ENCODE results near the gene APOD.
"Not testable (repeated sequence)": the region's sequence is repeated elsewhere in the genome, so short reads cannot be mapped to it uniquely, and the experiment has no call there.

APOD gene

GRCh38 chr3:195617784-195618659 is 34.3 kb upstream of the APOD start:
- peak; percentile 73 for DNase-seq

- DNase-seq, result not testable (repeated sequence)
Measured at GRCh38 chr3:195617134-195617533, 33.4 kb upstream of the APOD start.

- DNase-seq, result no peak
Measured at GRCh38 chr3:195616681-195617080, 32.9 kb upstream of the APOD start.

DNA sequence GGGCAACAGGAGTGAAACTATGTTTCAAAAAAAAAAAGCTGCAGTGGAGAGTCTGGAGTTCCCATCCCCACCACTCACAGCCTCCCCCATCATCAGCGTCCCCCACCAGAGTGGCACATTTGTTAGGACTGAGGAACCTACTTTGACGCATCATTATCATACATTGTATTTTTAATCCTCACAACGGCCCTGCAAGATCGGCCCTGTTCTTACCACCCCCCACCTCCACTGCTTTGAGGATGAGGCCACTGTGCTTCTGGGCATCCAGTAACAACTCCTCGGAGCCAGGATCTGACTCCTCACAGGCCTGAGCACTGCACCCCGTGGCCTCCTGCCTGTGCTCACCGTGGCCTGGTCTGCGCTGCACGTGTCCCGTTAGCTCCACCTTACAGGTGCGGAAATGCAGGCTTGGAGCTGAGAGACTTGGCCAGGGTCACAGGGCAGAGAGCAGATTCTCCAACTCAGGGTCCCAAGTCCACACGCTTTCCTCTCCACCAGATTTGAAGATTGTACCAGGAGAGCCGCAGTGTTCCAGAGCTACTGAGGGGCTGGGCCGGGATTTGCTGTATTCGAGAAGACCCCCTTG is 32.3 kb upstream of the APOD start:
- DNase-seq, result not testable (repeated sequence)

GRCh38 chr3:195614672-195615504 is 31.1 kb upstream of the APOD start:
- DNase-seq, result not testable (repeated sequence)

GRCh38 chr3:195613468-195614069 is 29.8 kb upstream of the APOD start:
- no peak for DNase-seq

GRCh38 chr3:195612075-195612800 is 28.5 kb upstream of the APOD start:
- DNase-seq, result no peak

DNA sequence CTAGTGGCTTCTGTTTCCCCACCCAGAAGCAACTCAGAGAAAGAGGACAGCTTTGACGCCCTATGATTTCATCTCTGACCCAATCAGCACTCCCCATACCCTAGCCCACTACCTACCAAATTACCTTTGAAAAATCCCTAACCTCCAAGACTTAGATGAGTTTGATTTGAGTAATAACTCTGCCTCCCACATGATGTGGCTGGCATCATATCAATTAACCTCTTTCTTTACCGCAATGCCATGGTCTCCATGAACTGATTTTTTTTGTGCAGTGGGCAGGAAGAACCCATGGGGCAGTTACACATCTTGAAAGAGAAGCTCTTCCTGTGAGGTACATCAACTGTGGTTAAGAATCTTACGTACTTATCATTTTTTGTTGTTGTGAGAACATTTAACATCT is 25.5 kb upstream of the APOD start:
- DNase-seq, result no peak

GRCh38 chr3:195601785-195602184 is 18.0 kb upstream of the APOD start:
- not testable (repeated sequence) for DNase-seq

DNA sequence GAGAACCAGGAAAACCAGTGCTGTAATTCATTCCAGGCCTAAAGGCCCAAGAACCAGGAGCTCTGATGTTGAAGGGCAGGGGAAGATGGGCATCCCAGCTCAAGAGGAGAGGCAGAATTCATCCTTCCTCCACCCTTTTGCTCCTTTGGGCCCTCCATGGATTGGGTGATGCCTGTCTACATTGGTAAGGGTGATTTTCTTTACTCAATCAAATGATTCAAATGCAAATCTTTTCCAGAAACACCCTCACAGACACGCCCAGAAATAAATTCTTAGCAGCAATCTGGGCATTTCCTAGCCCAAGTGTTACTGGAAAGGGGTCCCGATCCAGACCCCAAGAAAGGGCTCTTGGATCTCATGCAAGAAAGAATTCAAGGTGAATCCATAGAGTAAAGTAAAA is 17.6 kb upstream of the APOD start:
- no peak for DNase-seq

GRCh38 chr3:195599926-195600325 is 16.2 kb upstream of the APOD start:
- not testable (repeated sequence) for DNase-seq

DNA sequence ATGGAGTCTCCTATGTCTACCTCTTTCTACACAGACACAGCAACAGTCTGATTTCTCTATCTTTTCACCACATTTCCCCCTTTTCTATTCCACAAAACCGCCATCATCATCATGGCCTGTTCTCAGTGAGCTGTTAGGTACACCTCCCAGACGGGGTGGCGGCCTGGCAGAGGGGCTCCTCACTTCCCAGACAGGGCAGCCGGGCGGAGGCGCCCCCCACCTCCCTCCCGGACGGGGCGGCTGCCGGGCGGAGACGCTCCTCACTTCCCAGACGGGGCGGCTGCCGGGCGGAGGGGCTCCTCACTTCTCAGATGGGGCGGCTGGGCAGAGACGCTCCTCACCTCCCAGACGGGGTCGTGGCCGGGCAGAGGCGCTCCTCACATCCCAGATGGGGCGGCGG is 15.8 kb upstream of the APOD start:
- not testable (repeated sequence) for DNase-seq

- DNase-seq, result no peak
Measured at GRCh38 chr3:195597848-195598247, 14.1 kb upstream of the APOD start.

- no peak for DNase-seq
Measured at GRCh38 chr3:195597229-195597628, 13.5 kb upstream of the APOD start.

- no peak for DNase-seq
Measured at GRCh38 chr3:195596765-195597171, 13.0 kb upstream of the APOD start.

GRCh38 chr3:195595785-195596531 is 12.2 kb upstream of the APOD start:
- no peak for DNase-seq

GRCh38 chr3:195591852-195592251 is 8.1 kb upstream of the APOD start:
- DNase-seq, result no peak

DNA sequence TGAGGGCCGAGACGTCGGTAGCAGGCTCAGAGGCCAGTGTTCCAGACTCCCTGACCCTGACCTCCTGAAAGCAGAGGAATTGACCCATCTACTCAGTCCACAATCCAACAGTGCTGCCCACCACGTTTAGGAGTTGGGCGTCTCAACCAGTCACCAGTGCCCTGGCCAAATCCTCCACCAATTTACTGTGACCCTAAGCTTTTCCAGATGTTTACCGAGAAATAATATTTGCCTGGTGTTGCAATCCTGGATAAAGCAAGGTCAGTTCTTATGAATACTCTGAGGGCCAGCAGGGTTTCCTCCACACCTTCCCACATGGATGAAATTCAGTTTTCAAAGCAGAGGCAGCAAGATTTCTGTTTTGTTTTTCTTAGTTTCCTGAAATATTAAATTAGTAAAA is 7.5 kb upstream of the APOD start:
- no peak for DNase-seq

DNA sequence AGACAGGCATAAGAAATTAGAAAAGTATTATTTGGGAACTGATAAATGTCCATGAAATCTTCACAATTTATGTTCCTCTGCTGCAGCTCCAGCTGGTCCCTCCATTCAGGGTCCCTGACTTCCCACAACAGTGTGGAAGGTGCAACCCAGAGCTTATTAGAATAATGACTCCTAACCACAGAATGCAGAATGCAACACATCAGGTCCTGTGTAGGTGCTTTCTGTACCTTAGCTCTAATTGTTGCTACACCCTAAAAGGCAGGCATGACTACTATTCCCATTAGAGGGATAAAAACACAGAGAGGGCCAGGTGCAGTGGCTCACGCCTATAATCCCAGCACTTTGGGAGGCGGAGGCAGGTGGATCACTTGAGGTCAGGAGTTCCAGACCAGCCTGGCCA is 6.6 kb upstream of the APOD start:
- DNase-seq, result not testable (repeated sequence)

GRCh38 chr3:195589796-195590195 is 6.1 kb upstream of the APOD start:
- DNase-seq, result not testable (repeated sequence)

DNA sequence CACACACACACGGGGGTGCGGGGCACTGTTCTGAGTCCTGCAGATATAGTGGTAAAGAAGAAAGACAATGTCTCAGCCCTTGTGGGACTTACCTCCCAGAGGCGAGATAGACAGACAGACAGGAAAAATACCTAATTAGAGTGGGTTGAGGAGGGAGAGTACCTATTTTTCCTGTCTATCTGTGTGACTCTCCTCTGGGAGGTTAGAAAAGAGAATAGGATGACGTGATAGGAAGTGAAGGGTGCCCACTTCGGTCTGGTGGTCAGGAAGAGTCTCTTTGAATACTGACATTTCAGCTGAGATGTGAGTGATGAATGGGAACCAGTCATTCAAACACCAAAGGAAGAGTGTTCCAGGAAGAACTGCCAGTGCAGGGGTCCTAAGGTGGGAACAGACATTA is 4.1 kb upstream of the APOD start:
- DNase-seq, result no peak

GRCh38 chr3:195587406-195587805 is 3.7 kb upstream of the APOD start:
- no peak for DNase-seq

Measured in islet precursor cell (in vitro differentiated cells).